Measurements from ENCODE around the gene STEEP1. TPM values are rescaled to one million over a fixed set of nuclear protein-coding genes. Genes with fewer than 3 reads are reported as not detected.
"Not testable (repeated sequence)": the region's sequence is repeated elsewhere in the genome, so short reads cannot be mapped to it uniquely, and the experiment has no call there.

STEEP1 gene
- total RNA-seq, 1 experiment from 2014 or later: 25.8 TPM

GRCh38 chrX:119512146-119512800, 52.9 kb downstream of the STEEP1 start (continued):
- TF ChIP-seq, protein P1, sequence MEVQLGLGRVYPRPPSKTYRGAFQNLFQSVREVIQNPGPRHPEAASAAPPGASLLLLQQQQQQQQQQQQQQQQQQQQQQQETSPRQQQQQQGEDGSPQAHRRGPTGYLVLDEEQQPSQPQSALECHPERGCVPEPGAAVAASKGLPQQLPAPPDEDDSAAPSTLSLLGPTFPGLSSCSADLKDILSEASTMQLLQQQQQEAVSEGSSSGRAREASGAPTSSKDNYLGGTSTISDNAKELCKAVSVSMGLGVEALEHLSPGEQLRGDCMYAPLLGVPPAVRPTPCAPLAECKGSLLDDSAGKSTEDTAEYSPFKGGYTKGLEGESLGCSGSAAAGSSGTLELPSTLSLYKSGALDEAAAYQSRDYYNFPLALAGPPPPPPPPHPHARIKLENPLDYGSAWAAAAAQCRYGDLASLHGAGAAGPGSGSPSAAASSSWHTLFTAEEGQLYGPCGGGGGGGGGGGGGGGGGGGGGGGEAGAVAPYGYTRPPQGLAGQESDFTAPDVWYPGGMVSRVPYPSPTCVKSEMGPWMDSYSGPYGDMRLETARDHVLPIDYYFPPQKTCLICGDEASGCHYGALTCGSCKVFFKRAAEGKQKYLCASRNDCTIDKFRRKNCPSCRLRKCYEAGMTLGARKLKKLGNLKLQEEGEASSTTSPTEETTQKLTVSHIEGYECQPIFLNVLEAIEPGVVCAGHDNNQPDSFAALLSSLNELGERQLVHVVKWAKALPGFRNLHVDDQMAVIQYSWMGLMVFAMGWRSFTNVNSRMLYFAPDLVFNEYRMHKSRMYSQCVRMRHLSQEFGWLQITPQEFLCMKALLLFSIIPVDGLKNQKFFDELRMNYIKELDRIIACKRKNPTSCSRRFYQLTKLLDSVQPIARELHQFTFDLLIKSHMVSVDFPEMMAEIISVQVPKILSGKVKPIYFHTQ (CRISPR knock-in tag; IDR thresholded peaks at IDR 0.05): no peak
- TF ChIP-seq ZNF121 (CRISPR knock-in tag; IDR thresholded peaks at IDR 0.05) (no peak), NR3C1 (CRISPR knock-in tag; conservative IDR thresholded peaks at IDR 0.05; ENCODE audit: low read depth) (no peak), KAT7 (CRISPR knock-in tag; IDR thresholded peaks at IDR 0.05; ENCODE audit: borderline replicate concordance) (no peak), CBFB (CRISPR knock-in tag; IDR thresholded peaks at IDR 0.05; ENCODE audit: low read depth) (no peak)
- TF ChIP-seq, protein P2, sequence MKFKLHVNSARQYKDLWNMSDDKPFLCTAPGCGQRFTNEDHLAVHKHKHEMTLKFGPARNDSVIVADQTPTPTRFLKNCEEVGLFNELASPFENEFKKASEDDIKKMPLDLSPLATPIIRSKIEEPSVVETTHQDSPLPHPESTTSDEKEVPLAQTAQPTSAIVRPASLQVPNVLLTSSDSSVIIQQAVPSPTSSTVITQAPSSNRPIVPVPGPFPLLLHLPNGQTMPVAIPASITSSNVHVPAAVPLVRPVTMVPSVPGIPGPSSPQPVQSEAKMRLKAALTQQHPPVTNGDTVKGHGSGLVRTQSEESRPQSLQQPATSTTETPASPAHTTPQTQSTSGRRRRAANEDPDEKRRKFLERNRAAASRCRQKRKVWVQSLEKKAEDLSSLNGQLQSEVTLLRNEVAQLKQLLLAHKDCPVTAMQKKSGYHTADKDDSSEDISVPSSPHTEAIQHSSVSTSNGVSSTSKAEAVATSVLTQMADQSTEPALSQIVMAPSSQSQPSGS (CRISPR knock-in tag; IDR thresholded peaks at IDR 0.05; ENCODE audit: borderline replicate concordance, low read depth): no peak
- TF ChIP-seq, protein P3, sequence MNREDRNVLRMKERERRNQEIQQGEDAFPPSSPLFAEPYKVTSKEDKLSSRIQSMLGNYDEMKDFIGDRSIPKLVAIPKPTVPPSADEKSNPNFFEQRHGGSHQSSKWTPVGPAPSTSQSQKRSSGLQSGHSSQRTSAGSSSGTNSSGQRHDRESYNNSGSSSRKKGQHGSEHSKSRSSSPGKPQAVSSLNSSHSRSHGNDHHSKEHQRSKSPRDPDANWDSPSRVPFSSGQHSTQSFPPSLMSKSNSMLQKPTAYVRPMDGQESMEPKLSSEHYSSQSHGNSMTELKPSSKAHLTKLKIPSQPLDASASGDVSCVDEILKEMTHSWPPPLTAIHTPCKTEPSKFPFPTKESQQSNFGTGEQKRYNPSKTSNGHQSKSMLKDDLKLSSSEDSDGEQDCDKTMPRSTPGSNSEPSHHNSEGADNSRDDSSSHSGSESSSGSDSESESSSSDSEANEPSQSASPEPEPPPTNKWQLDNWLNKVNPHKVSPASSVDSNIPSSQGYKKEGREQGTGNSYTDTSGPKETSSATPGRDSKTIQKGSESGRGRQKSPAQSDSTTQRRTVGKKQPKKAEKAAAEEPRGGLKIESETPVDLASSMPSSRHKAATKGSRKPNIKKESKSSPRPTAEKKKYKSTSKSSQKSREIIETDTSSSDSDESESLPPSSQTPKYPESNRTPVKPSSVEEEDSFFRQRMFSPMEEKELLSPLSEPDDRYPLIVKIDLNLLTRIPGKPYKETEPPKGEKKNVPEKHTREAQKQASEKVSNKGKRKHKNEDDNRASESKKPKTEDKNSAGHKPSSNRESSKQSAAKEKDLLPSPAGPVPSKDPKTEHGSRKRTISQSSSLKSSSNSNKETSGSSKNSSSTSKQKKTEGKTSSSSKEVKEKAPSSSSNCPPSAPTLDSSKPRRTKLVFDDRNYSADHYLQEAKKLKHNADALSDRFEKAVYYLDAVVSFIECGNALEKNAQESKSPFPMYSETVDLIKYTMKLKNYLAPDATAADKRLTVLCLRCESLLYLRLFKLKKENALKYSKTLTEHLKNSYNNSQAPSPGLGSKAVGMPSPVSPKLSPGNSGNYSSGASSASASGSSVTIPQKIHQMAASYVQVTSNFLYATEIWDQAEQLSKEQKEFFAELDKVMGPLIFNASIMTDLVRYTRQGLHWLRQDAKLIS (CRISPR knock-in tag; IDR thresholded peaks at IDR 0.05; ENCODE audit: borderline replicate concordance): no peak

DNA sequence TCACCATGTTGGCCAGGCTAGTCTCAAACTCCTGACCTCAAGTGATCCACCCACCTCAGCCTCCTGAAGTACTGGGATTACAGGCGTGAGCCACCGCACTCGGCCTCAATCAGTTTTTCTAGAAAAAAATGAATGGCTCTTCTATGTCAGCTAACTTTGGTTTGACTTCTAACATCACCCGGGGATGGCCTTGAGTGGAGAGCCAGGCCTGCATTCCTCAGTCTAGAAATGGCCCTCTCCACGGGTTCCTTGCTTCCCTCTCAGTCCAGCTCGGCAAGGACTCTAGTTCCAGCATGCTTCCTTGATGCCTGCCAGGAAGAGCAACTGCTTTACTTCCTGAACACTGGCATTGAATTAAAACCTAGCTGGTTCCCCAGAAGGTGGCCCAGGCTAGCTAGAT, 58.0 kb downstream of the STEEP1 start:
- ChIA-PET CTCF (interaction anchor here (1.6 to 1.8 kb wide), 2 partner anchors 9 to 24 kb away, joined by 5 to 8 read pairs; no protein-coding TSS in a partner anchor), POLR2A (no interaction called here)
- no peak overlapping the region for H3K27ac Mint-ChIP-seq
- no peaks in the 10 kb centered on the region for H3K4me1 Mint-ChIP-seq
- no peak overlapping the region for H3K4me3 Mint-ChIP-seq
- ATAC-seq: no peak
- DNase-seq (ENCODE audit: low spot score): no peak
- H3K27me3 Mint-ChIP-seq (ENCODE audit: low read depth): no peaks in the 10 kb centered on the region
- TF ChIP-seq FOXJ3 (CRISPR knock-in tag; IDR thresholded peaks at IDR 0.05; ENCODE audit: borderline replicate concordance): no peak
- no peaks in the 10 kb centered on the region for H3K36me3 Mint-ChIP-seq
- no peaks in the 10 kb centered on the region for H3K9me3 Mint-ChIP-seq

- TF ChIP-seq FOXJ3 (CRISPR knock-in tag; IDR thresholded peaks at IDR 0.05; ENCODE audit: borderline replicate concordance): no peak
- TF ChIP-seq NR3C1 (CRISPR knock-in tag; conservative IDR thresholded peaks at IDR 0.05; ENCODE audit: low read depth): no peak
- no peak for TF ChIP-seq EMX1 (CRISPR knock-in tag; IDR thresholded peaks at IDR 0.05)
- no peak for TF ChIP-seq NFATC4 (CRISPR knock-in tag; IDR thresholded peaks at IDR 0.05)
- TF ChIP-seq, protein P4, sequence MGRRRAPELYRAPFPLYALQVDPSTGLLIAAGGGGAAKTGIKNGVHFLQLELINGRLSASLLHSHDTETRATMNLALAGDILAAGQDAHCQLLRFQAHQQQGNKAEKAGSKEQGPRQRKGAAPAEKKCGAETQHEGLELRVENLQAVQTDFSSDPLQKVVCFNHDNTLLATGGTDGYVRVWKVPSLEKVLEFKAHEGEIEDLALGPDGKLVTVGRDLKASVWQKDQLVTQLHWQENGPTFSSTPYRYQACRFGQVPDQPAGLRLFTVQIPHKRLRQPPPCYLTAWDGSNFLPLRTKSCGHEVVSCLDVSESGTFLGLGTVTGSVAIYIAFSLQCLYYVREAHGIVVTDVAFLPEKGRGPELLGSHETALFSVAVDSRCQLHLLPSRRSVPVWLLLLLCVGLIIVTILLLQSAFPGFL (CRISPR knock-in tag; IDR thresholded peaks at IDR 0.05; ENCODE audit: borderline replicate concordance): no peak
- TF ChIP-seq HMGXB4 (CRISPR knock-in tag; IDR thresholded peaks at IDR 0.05): no peak
- TF ChIP-seq RELA (CRISPR knock-in tag; IDR thresholded peaks at IDR 0.05; ENCODE audit: borderline replicate concordance): no peak
- ChIA-PET POLR2A (no interaction called here), CTCF (no interaction called here)
- Mint-ChIP-seq H3K9me3 (no peaks in the 10 kb centered on the region), H3K36me3 (no peaks in the 10 kb centered on the region), H3K4me1 (peaks cover 2% of the 10 kb centered on the region; the same call in 1 of the 2 replicates), H3K27me3 (ENCODE audit: low read depth) (no peaks in the 10 kb centered on the region; the same call in none of the 2 replicates), H3K27ac (no peak overlapping the region), H3K4me3 (no peak overlapping the region)
- DNase-seq (ENCODE audit: low spot score) (no peak), ATAC-seq (no peak)
Measured at GRCh38 chrX:119505945-119506344, 59.3 kb downstream of the STEEP1 start.

DNA sequence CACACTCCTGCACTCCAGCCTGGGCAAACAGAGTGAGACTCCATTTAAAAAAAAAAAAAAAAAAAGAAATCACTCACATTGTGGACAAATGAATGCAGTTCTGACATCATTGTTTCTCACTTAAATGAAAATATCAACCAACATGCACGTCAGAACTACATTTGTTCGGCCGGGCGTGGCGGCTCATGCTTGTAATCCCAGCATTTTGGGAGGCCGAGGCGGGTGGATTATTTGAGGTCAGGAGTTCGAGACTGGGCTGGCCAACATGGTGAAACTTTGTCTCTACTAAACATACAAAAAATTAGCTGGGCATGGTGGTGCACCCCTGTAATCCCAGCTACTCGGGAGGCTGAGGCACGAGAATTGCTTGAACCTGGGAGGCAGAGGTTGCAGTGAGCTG, 60.1 kb downstream of the STEEP1 start:
- H3K4me1 Mint-ChIP-seq; ATAC-seq; H3K27ac Mint-ChIP-seq; H3K9me3 Mint-ChIP-seq; DNase-seq (ENCODE audit: low spot score); H3K27me3 Mint-ChIP-seq (ENCODE audit: low read depth); H3K36me3 Mint-ChIP-seq; POLR2A ChIA-PET; H3K4me3 Mint-ChIP-seq: not testable (repeated sequence)
- CTCF ChIA-PET: interaction anchor here (0.8 kb wide), 1 partner anchor 22 kb away, joined by 3 read pairs; no protein-coding TSS in a partner anchor
